Tibial artery (tissue), 4 donors: ENCODE measurements around the gene STKLD1.

Experiments used
- DNase-seq, 2 donors: peaks; one replicate each; pipeline ENCODE4 v3.0.0-alpha.2; 2019
- H3K27ac ChIP-seq, 2 donors: fragments of 200-600 bp; sonication (generic) in 1 of 2; 1 replicate in 1 of 2; 2 replicates in 1 of 2; pipeline ENCODE4 v1.5.1; 2018 to 2019; ENCODE audit warnings: mild to moderate bottlenecking in 1 of 2
- H3K27me3 ChIP-seq, 2 donors: fragments of 200-600 bp; sonication (generic) in 1 of 2; one replicate each; pipeline versions ENCODE4 v1.5.1 to v1.6.0; 2016 to 2019
- H3K36me3 ChIP-seq, 3 donors: fragments of 200-600 bp; sonication (generic) in 2 of 3; one replicate each; pipeline ENCODE4 v1.5.1; 2016 to 2019; ENCODE audit warnings: mild to moderate bottlenecking in 2 of 3
- H3K4me1 ChIP-seq, 4 donors: fragments of 200-600 bp; sonication (generic) in 2 of 4; 1 replicate in 3 of 4; 2 replicates in 1 of 4; pipeline ENCODE4 v1.5.1; 2016 to 2019
- H3K4me3 ChIP-seq, 2 donors: fragments of 200-600 bp; sonication (generic) in 1 of 2; 1 replicate in 1 of 2; 2 replicates in 1 of 2; pipeline ENCODE4 v1.5.1; 2018 to 2019; ENCODE audit warnings: mild to moderate bottlenecking in 2 of 2
- H3K9me3 ChIP-seq, 3 donors: fragments of 200-600 bp; sonication (generic) in 1 of 3; one replicate each; pipeline ENCODE4 v1.5.1; 2016 to 2019
- CTCF ChIP-seq, 2 experiments: fragments of 200-600 bp in 1 of 2; fragments of 450-650 bp in 1 of 2; IDR thresholded peaks; one replicate each; pipeline ENCODE4 v1.5.1; 2017 to 2019; ENCODE audit warnings: antibody characterized with exemption in 2 of 2, mild to moderate bottlenecking in 1 of 2, moderate library complexity in 1 of 2
- intact Hi-C: fragments of 100-400 bp; cut with DNase I; formaldehyde crosslinking; loops from one replicate; pipeline ENCODE4 v1.15.0; 2023; ENCODE audit warnings: low total_unique reads

Gene STKLD1

DNA sequence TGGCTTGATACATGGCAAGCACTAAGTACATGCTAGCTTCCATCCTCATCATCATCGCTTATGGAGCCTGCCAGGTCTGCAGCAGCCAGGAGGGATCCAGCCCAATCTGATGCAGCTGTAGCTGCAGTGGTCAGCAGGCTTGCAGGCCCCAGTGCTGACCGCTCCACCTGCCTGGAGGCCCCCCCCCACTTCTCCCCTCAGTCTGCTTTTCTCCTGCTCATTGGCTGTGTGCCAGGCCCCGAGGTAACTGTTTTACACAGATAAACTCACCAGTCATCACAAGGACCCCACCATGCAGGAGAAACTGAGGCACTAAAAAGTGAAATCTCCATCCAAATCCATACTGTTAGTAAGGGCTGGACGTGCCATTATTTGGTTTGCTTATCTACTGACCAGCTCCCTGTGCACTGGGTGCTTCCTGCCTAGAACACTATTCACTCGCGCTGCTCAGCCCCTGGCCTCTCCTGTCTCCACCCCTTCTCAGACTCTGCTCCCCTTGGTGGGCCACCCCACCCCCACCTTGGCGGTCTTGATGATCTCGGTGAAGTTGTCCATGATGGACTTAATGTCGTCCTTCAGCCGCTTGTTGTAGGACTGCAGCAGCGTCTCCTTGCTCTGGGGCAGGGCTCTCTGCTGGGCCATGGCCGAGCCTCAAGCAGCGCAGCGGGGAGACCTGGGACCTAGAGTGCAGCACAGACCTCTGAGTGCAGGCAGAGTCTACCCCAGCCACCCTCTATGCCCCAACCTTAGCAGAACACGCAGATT is 30.0 kb upstream of the STKLD1 start:
- no peak for DNase-seq
- no peaks in the 10 kb centered on the region for H3K27me3 ChIP-seq
- no peak for TF ChIP-seq CTCF (IDR thresholded peaks at IDR 0.05)
- H3K27ac ChIP-seq: peak overlapping the region; percentile 85
- peaks cover 47 to 69% (median 64%) of the 10 kb centered on the region in 3 donors for H3K36me3 ChIP-seq
- H3K4me1 ChIP-seq: peaks cover 0 to 36% (median 25%) of the 10 kb centered on the region in 4 donors
- peak overlapping the region; percentile 80 to 82 for H3K4me3 ChIP-seq
- intact Hi-C loops: no loop called here
- no peaks in the 10 kb centered on the region for H3K9me3 ChIP-seq

GRCh38 chr9:133347515-133347984 is 28.6 kb upstream of the STKLD1 start:
- DNase-seq: peak in 1 of 2 donors; percentile 40
- no peak for TF ChIP-seq CTCF (IDR thresholded peaks at IDR 0.05)
- H3K36me3 ChIP-seq: peaks cover 58 to 69% (median 64%) of the 10 kb centered on the region in 3 donors
- peak overlapping the region; percentile 80 to 82 for H3K4me3 ChIP-seq
- H3K27ac ChIP-seq: peak overlapping the region; percentile 85
- H3K4me1 ChIP-seq: peaks cover 0 to 36% (median 25%) of the 10 kb centered on the region in 4 donors
- no peaks in the 10 kb centered on the region for H3K27me3 ChIP-seq
- H3K9me3 ChIP-seq: no peaks in the 10 kb centered on the region
- intact Hi-C loops: no loop called here

DNA sequence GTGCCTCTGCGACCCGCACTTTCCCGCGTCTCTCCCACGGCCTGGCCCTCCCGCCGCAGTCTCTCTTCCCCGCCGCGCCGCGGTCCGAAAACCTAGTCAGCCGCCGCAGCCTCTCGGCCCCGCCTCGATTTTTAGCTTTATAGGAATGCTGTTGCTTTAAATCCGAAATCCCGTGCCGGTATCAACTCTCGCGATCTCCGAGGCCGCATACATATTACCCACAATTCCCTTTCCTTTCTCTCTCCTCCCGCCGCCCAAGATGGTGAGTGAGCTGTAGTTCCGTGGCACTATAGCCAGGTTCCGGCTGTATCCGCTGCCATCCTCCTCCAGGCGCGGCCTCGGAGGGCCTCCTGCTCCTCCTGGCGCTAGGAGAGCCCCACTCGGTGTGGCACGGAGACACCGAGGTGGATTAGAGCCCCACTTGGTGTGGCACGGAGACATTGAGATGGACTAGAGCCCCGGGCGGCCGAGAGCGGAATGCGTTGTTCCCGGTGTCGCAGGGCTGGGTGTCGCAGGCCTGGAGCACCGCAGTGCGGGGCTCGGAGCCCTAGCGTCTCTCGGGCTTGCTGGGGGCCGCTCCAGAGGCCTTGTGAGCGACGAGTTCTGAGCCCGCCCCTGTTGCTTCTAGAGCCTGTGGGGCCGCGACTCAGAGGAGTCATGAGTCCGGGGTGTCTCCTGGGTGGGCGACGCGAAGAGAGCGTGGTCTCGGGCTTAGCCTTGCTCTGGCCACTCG is 28.0 kb upstream of the STKLD1 start, which contains the start of the genes MED22 and RPL7A:
Gene MED22 (minus strand): TSS at position 147 of the 733 bp plus-strand sequence. CDS start 1,469 bp downstream, outside the sequence.
Gene RPL7A (plus strand): TSS at position 234 of the 733 bp plus-strand sequence. CDS start 26 bp downstream, at position 260.
- peak within 1 kb of the TSS; percentile 85 for H3K27ac ChIP-seq
- H3K36me3 ChIP-seq: peaks cover 58 to 69% (median 64%) of the 10 kb centered on the region in 3 donors
- no peaks in the 10 kb centered on the region for H3K9me3 ChIP-seq
- peak; percentile 96 to 97 for DNase-seq
- peaks cover 0 to 36% (median 25%) of the 10 kb centered on the region in 4 donors for H3K4me1 ChIP-seq
- no peak for TF ChIP-seq CTCF (IDR thresholded peaks at IDR 0.05)
- intact Hi-C loops: no loop called here
- H3K4me3 ChIP-seq: peak within 1 kb of the TSS; percentile 80 to 82
- no peaks in the 10 kb centered on the region for H3K27me3 ChIP-seq

DNA sequence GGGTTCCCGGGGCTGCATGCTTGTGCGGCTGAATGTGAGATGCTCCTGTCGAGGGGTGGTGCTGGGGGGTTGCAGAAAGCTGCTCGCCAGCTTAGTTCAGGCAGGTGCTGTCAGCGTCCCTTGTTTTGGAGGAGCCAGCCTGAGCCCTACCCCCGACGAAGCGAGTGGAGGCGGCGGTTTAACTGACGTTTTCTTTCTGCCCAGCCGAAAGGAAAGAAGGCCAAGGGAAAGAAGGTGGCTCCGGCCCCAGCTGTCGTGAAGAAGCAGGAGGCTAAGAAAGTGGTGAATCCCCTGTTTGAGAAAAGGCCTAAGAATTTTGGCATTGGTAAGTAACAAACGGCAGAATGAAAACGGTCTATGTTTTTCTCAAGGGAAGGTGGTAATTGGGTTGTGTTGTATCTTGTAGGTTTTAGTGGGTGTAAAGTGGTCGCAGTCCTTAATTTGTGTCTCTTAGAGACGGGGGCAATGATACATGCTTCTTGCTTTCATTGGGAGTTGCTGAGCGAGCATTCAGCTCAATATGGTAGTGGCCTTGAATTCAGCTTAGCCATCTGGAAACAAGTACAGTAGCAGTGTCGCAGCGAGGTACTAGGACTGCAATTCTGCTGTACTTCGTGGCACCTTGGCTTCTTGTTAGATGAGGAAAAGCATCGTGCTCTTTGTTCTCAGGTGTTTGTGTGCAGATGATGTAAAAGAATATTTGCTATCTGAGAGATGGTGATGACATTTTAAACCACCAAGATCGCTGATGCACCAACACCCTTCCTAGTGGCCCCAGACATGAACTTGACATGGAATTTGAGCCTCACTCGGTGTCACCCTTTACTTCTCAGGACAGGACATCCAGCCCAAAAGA is 27.2 kb upstream of the STKLD1 start:
- DNase-seq: no peak
- Histone ChIP-seq H3K36me3 (peaks cover 54 to 69% (median 57%) of the 10 kb centered on the region in 3 donors), H3K4me1 (peaks cover 0 to 36% (median 25%) of the 10 kb centered on the region in 4 donors), H3K9me3 (no peaks in the 10 kb centered on the region), H3K27ac (peak overlapping the region; percentile 85), H3K27me3 (no peaks in the 10 kb centered on the region), H3K4me3 (peak overlapping the region; percentile 80 to 82)
- no peak for TF ChIP-seq CTCF (IDR thresholded peaks at IDR 0.05)
- intact Hi-C loops: no loop called here
